ENCODE measurements around the gene NPW.

Gene NPW

DNA sequence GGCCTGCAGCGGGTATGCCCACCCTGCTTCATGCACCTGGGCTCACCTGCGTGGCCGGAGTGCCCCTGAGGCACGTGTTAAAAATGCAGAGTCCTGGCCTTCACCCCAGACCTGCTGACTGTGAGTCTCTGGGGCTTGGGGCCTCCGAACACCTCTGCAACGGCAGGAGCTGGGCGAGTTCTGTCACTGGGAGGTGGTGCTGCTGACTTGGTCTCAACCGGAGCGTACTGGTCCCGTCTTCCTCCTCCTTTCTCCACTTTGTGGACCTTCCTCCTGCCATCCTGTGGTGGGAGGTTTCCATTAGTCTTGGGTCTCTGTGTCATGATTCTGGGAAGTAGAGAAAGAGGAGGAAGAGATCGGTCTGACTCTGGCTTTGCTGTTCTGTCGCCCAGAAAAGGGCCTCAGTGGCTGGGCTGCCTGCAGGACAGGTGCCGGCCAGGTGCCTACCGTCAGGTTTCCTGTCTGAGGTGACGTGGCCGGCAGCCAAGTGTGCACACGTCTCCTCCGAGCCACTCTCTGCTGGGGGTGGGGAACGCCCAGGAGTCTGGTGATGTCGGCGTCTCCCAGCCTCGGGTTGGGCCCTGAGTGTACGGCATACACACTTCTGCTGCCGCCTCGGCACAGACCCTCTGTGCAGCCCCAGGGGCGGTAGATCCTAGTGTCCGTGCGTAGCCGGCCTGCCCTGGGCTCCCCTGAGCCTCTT is 35.1 kb downstream of the NPW start:
- DNase-seq (ENCODE audit: low read depth): no peak

- no peak for DNase-seq (ENCODE audit: low read depth)
Observed at GRCh38 chr16:2056077-2056476, 36.5 kb downstream of the NPW start.

- DNase-seq (ENCODE audit: low read depth): no peak
Observed at GRCh38 chr16:2056681-2057407, 37.3 kb downstream of the NPW start.

- no peak for DNase-seq (ENCODE audit: low read depth)
Observed at GRCh38 chr16:2057438-2057837, 37.9 kb downstream of the NPW start.

- DNase-seq (ENCODE audit: low read depth): no peak
Observed at GRCh38 chr16:2058420-2058819, 38.8 kb downstream of the NPW start.

DNA sequence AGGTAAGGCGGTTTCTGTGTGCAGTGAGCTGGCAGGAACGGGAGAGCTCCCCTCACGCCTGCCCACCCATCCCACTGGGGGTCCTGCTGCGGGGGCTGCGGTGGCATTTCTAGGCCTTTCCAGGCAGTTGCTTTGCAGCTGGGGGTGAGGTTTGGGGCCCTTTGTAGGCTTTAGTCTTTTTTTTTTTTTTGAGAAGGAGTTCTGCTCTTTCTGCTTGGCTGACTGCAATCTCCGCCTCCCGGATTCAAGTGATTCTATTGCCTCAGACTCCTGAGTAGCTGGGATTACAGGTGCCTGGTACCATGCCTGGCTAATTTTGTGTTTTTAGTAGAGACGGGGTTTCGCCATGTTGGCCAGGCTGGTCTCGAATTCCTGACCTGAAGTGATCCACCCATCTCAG is 39.3 kb downstream of the NPW start:
- DNase-seq (ENCODE audit: low read depth): no peak

GRCh38 chr16:2060346-2060745 is 40.8 kb downstream of the NPW start:
- no peak for DNase-seq (ENCODE audit: low read depth)

DNA sequence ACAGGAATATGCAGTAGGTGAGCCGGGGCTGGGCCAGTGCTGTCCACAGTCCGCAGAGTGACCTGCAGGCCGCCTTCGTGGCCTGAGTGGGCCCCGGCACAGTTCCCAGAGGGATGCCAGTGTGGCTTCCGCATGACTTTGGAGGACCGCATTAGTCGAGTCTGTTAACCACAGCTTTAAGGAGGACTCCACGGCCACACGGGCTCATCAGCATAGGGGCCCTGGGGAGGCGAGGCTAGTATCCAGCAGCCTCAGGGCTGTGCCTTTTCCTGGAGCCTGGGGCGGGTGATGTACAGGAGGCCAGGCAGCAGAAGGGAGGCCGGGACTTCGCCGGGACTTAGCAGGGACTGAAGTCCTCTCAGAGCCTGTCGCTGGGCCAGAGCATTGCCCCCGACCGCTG is 41.4 kb downstream of the NPW start:
- no peak for DNase-seq (ENCODE audit: low read depth)

DNA sequence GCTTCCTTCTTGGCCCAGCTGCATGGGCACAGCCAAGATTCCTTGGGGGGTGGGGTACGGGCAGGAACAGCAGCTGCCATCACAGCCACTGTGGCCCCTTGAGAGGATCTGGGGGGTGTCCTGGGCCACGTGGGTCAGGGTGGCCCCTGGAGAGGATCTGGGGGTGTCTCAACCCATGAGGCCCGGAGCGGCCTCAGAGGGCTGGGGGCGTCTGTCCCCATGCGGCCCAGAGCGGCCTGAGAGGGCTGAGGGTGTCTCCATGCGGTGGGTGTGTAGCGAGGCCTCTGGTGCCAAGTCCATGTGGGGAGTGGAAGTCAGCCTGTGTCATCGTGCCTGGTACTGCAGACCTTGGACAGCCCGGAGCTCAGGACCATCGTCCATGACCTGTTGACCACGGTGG is 41.9 kb downstream of the NPW start:
- DNase-seq (ENCODE audit: low read depth): no peak

DNA sequence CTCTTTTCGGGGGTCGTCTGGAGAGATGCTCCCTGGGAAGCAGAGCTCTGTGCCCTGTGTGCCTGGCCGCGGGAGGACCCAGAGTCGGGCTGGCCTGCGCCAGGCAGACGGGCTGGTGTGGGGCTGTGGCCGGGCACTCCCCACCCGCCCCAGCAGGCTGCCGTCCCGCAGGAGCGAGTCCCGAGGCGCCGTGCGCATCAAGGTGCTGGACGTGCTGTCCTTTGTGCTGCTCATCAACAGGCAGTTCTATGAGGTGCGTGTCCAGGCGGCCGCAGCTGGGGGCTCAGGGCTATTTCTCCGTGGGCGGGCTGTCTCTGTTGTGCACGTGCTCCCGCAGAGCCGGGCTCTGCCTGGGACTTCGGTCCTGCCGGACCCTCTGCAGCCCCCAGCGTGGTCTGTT is 43.2 kb downstream of the NPW start:
- DNase-seq (ENCODE audit: low read depth): no peak

GRCh38 chr16:2063861-2064260 is 44.3 kb downstream of the NPW start:
- no peak for DNase-seq (ENCODE audit: low read depth)

- DNase-seq (ENCODE audit: low read depth): no peak
Observed at GRCh38 chr16:2064368-2064945, 44.9 kb downstream of the NPW start.

DNA sequence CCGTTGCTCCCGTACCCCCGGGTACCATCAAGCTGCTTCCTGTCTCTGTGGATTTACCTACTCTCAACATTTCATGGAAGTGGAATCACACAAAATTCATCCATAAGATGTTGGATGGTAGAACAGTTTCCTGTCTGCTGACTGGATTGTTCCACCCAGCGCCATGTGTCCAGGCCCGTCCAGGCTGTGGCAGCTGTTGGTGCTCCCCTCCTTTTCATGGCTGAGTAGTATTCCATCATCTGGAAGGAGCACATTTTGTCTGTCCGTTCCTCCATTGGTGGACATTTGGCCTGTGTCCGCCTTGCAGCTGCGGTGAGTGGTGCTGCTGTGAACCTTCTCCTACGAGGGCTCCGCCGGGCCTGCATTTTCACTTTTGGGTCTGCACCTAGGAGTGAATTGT is 46.6 kb downstream of the NPW start:
- no peak for DNase-seq (ENCODE audit: low read depth)
